Measurements from ENCODE around the gene BICRAL.
A peak's percentile ranks its signal among the peaks of the same experiment; 100 is the strongest.

DNA sequence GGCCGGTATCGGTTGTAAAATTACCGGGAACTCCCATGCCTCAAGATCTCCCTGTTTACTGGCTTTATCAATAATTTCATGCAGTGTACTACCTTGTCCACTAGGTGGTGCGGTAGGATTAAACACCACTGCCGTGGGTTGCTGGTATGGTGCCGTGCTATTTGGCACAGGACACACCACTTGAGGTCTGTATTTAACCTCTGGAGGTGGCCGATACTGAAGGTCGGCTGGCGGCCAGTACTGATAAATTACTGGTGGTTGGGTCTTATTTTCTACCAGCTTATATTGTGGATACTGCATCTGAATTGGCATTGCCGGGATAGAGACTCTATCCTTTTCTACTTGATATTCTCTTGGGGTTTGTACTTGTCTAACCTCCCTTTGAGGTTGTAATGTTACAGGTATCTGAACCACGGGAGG, 119.7 kb downstream of the BICRAL start:
- TF ChIP-seq, protein P1, sequence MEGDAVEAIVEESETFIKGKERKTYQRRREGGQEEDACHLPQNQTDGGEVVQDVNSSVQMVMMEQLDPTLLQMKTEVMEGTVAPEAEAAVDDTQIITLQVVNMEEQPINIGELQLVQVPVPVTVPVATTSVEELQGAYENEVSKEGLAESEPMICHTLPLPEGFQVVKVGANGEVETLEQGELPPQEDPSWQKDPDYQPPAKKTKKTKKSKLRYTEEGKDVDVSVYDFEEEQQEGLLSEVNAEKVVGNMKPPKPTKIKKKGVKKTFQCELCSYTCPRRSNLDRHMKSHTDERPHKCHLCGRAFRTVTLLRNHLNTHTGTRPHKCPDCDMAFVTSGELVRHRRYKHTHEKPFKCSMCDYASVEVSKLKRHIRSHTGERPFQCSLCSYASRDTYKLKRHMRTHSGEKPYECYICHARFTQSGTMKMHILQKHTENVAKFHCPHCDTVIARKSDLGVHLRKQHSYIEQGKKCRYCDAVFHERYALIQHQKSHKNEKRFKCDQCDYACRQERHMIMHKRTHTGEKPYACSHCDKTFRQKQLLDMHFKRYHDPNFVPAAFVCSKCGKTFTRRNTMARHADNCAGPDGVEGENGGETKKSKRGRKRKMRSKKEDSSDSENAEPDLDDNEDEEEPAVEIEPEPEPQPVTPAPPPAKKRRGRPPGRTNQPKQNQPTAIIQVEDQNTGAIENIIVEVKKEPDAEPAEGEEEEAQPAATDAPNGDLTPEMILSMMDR (IDR thresholded peaks at IDR 0.05; ENCODE audit: poor library complexity): peak; percentile 92
- no peak for TF ChIP-seq EZH2phosphoT487 (IDR thresholded peaks at IDR 0.05; ENCODE audit: low read depth, severe bottlenecking, unreplicated experiment)
